ENCODE data around the gene ALK. TPM values are rescaled to one million over a fixed set of nuclear protein-coding genes. Genes with fewer than 3 reads are reported as not detected.
A peak's percentile ranks its signal among the peaks of the same experiment; 100 is the strongest.

Gene ALK
- total RNA-seq, 1 experiment from 2014 or later = 14.7 TPM

DNA sequence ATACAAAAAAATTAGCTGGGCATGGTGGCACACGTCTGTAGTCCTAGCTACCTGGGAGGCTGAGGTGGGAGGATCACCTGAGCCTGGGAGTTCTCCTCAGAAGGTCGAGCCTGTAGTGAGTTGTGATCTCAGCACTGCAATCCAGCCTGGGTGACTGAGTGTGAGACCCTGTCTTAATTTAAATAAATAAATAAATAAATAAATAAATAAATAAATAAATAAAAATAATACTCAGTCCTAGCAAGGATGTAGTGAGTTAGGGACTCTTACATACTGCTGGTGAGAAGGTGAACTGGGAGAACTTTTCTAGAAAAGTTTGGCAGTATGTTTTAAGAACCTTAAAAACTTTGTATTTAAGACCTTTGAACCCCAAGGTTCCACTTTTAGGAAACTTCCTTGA, 576.1 kb downstream of the ALK start:
- DNase-seq (ENCODE audit: low spot score) = no peak
- no peaks in the 10 kb centered on the region for H3K27me3 ChIP-seq (replicated peaks; ENCODE audit: insufficient read depth, low read depth, low read length, poor library complexity)
- intact Hi-C loops (cut with micrococcal nuclease; ENCODE audit: unreplicated experiment) = no loop called here
- TF ChIP-seq EZH2 (IDR thresholded peaks at IDR 0.05; ENCODE audit: borderline replicate concordance, low read depth, low read length, poor library complexity, severe bottlenecking) (no peak), CTCF (conservative IDR thresholded peaks at IDR 0.05; ENCODE audit: low read depth, low read length) (no peak)
- ChIA-PET POLR2A (ENCODE audit: low non-redundant PET) (no interaction called here), CTCF (no interaction called here)
- no TSS peak for BruUV-seq (replicated peaks)
- H3K4me1 ChIP-seq (ENCODE audit: insufficient read depth, low read length, poor library complexity, severe bottlenecking) = no peaks in the 10 kb centered on the region
- no peak overlapping the region for H3K4me3 ChIP-seq (ENCODE audit: low read depth, low read length, poor library complexity, severe bottlenecking)
- no peaks in the 10 kb centered on the region for H3K9me3 ChIP-seq (ENCODE audit: low read depth, low read length, poor library complexity, severe bottlenecking)
- H3K27ac ChIP-seq (ENCODE audit: low read depth, low read length, poor library complexity, severe bottlenecking) = no peak overlapping the region
- H3K36me3 ChIP-seq (ENCODE audit: insufficient read depth, low read length, poor library complexity, severe bottlenecking) = no peaks in the 10 kb centered on the region

- no peaks in the 10 kb centered on the region for H3K27me3 ChIP-seq (replicated peaks; ENCODE audit: insufficient read depth, low read depth, low read length, poor library complexity)
- ChIA-PET POLR2A (ENCODE audit: low non-redundant PET) (no interaction called here), CTCF (no interaction called here)
- H3K4me1 ChIP-seq (ENCODE audit: insufficient read depth, low read length, poor library complexity, severe bottlenecking) = no peaks in the 10 kb centered on the region
- TF ChIP-seq CTCF (conservative IDR thresholded peaks at IDR 0.05; ENCODE audit: low read depth, low read length) (no peak), EZH2 (IDR thresholded peaks at IDR 0.05; ENCODE audit: borderline replicate concordance, low read depth, low read length, poor library complexity, severe bottlenecking) (no peak)
- H3K27ac ChIP-seq (ENCODE audit: low read depth, low read length, poor library complexity, severe bottlenecking) = no peak overlapping the region
- no peaks in the 10 kb centered on the region for H3K36me3 ChIP-seq (ENCODE audit: insufficient read depth, low read length, poor library complexity, severe bottlenecking)
- no peak overlapping the region for H3K4me3 ChIP-seq (ENCODE audit: low read depth, low read length, poor library complexity, severe bottlenecking)
- BruUV-seq (replicated peaks) = no TSS peak
- intact Hi-C loops (cut with micrococcal nuclease; ENCODE audit: unreplicated experiment) = no loop called here
- no peak for DNase-seq (ENCODE audit: low spot score)
- no peaks in the 10 kb centered on the region for H3K9me3 ChIP-seq (ENCODE audit: low read depth, low read length, poor library complexity, severe bottlenecking)
Measured at GRCh38 chr2:29343830-29344229, 577.6 kb downstream of the ALK start.

GRCh38 chr2:29336341-29337241, 584.8 kb downstream of the ALK start:
- no peaks in the 10 kb centered on the region for H3K9me3 ChIP-seq (ENCODE audit: low read depth, low read length, poor library complexity, severe bottlenecking)
- CTCF ChIA-PET = no interaction called here
- H3K27ac ChIP-seq (ENCODE audit: low read depth, low read length, poor library complexity, severe bottlenecking) = peak overlapping the region; percentile 8
- intact Hi-C loops (cut with micrococcal nuclease; ENCODE audit: unreplicated experiment) = no loop called here
- no peak overlapping the region for H3K4me3 ChIP-seq (ENCODE audit: low read depth, low read length, poor library complexity, severe bottlenecking)
- peak; percentile 90 for DNase-seq (ENCODE audit: low spot score)
- TF ChIP-seq CTCF (conservative IDR thresholded peaks at IDR 0.05; ENCODE audit: low read depth, low read length) (no peak), EZH2 (IDR thresholded peaks at IDR 0.05; ENCODE audit: borderline replicate concordance, low read depth, low read length, poor library complexity, severe bottlenecking) (no peak)
- BruUV-seq (replicated peaks) = no TSS peak
- no peaks in the 10 kb centered on the region for H3K27me3 ChIP-seq (replicated peaks; ENCODE audit: insufficient read depth, low read depth, low read length, poor library complexity)
- H3K4me1 ChIP-seq (ENCODE audit: insufficient read depth, low read length, poor library complexity, severe bottlenecking) = peaks cover 30% of the 10 kb centered on the region
- no peaks in the 10 kb centered on the region for H3K36me3 ChIP-seq (ENCODE audit: insufficient read depth, low read length, poor library complexity, severe bottlenecking)
- POLR2A ChIA-PET (ENCODE audit: low non-redundant PET) = no interaction called here

All from A673 (cell line).